ENCODE results near the gene MICALL2. TPM values are rescaled to one million over a fixed set of nuclear protein-coding genes. Genes with fewer than 3 reads are reported as not detected.

MICALL2 gene
- total RNA-seq, 1 donor from 2014 or later, result 3.7 TPM

GRCh38 chr7:1421946-1422345, 37.3 kb downstream of the MICALL2 start:
- DNase-seq (ENCODE audit: low spot score in 2 of 2) (no peak), FAIRE-seq (no peak)

GRCh38 chr7:1421020-1421790, 38.1 kb downstream of the MICALL2 start:
- no peak for FAIRE-seq

GRCh38 chr7:1419688-1420087, 39.6 kb downstream of the MICALL2 start:
- FAIRE-seq (no peak), DNase-seq (ENCODE audit: low spot score in 2 of 2) (no peak)

More at GRCh38 chr7:1421020-1421790, 38.1 kb downstream of the MICALL2 start:
- DNase-seq (ENCODE audit: low spot score in 2 of 2), result no peak

GRCh38 chr7:1419310-1419634, 40.0 kb downstream of the MICALL2 start:
- FAIRE-seq, result no peak
- DNase-seq (ENCODE audit: low spot score in 2 of 2), result no peak

- DNase-seq (ENCODE audit: low spot score in 2 of 2), result no peak
- no peak for FAIRE-seq
These were observed 40.6 kb downstream of the MICALL2 start for GRCh38 chr7:1418505-1419309.

GRCh38 chr7:1415389-1415990, 43.8 kb downstream of the MICALL2 start:
- DNase-seq (ENCODE audit: low spot score in 2 of 2) (no peak), FAIRE-seq (no peak)

- DNase-seq (ENCODE audit: low spot score in 2 of 2), result no peak
- no peak for FAIRE-seq
These were observed 45.2 kb downstream of the MICALL2 start for GRCh38 chr7:1413936-1414639.

- DNase-seq (ENCODE audit: low spot score in 2 of 2), result peak; percentile 90 to 99
- FAIRE-seq, result no peak
These were observed 46.7 kb downstream of the MICALL2 start for GRCh38 chr7:1412322-1413261.

GRCh38 chr7:1411414-1411813, 47.9 kb downstream of the MICALL2 start:
- no peak for DNase-seq (ENCODE audit: low spot score in 2 of 2)
- FAIRE-seq, result no peak

- no peak for DNase-seq (ENCODE audit: low spot score in 2 of 2)
- FAIRE-seq, result no peak
These were observed 48.3 kb downstream of the MICALL2 start for GRCh38 chr7:1410992-1411391.

GRCh38 chr7:1409555-1409954, 49.7 kb downstream of the MICALL2 start:
- FAIRE-seq (no peak), DNase-seq (ENCODE audit: low spot score in 2 of 2) (no peak)

- no peak for DNase-seq (ENCODE audit: low spot score in 2 of 2)
- FAIRE-seq, result no peak
These were observed 50.8 kb downstream of the MICALL2 start for GRCh38 chr7:1408466-1408865.

- FAIRE-seq, result no peak
These were observed 51.4 kb downstream of the MICALL2 start for GRCh38 chr7:1407892-1408291.

GRCh38 chr7:1404898-1405548, 54.2 kb downstream of the MICALL2 start:
- no peak for FAIRE-seq

More at GRCh38 chr7:1407892-1408291, 51.4 kb downstream of the MICALL2 start:
- DNase-seq (ENCODE audit: low spot score in 2 of 2), result no peak

GRCh38 chr7:1404460-1404809, 54.8 kb downstream of the MICALL2 start:
- DNase-seq (ENCODE audit: low spot score in 2 of 2), result no peak
- FAIRE-seq, result no peak

More at GRCh38 chr7:1404898-1405548, 54.2 kb downstream of the MICALL2 start:
- DNase-seq (ENCODE audit: low spot score in 2 of 2), result no peak

- DNase-seq (ENCODE audit: low spot score in 2 of 2), result peak in 1 of 2 donors; percentile 61
These were observed 55.4 kb downstream of the MICALL2 start for GRCh38 chr7:1403638-1404459.

GRCh38 chr7:1402791-1403637, 56.3 kb downstream of the MICALL2 start:
- DNase-seq (ENCODE audit: low spot score in 2 of 2) (no peak), FAIRE-seq (no peak)

More at GRCh38 chr7:1403638-1404459, 55.4 kb downstream of the MICALL2 start:
- FAIRE-seq, result no peak
